HG02943 (cell line): ENCODE results near the gene TAT.
A peak's percentile ranks its signal among the peaks of the same experiment; 100 is the strongest.
"Not testable (repeated sequence)": the region's sequence is repeated elsewhere in the genome, so short reads cannot be mapped to it uniquely, and the experiment has no call there.

ENCODE experiments used
- ATAC-seq: cut with Tn5 transposase; IDR thresholded peaks from one replicate; pipeline ENCODE4 v1.9.1; 2021; ENCODE audit warnings: mild to moderate bottlenecking, low read depth, moderate library complexity; ENCODE audit not compliant: unreplicated experiment

Gene TAT

DNA sequence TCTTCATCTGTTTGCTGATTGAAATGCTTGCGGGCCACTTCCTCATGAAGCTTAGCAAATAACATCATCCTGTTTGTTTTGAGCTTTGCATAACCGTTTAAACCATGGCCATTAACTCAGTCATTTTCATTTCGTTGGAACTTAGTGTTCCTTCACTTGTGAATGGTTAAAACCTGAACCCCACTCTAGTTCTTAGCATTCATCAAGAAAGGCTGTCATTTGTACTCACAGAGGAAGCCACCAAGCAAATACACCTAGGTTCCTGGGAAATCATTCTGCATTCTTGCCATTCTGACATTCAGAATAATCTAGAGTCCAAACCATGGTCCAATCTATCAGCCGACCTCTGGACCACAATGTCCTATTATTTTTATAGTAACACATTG, 8.4 kb upstream of the TAT start:
- ATAC-seq = no peak

DNA sequence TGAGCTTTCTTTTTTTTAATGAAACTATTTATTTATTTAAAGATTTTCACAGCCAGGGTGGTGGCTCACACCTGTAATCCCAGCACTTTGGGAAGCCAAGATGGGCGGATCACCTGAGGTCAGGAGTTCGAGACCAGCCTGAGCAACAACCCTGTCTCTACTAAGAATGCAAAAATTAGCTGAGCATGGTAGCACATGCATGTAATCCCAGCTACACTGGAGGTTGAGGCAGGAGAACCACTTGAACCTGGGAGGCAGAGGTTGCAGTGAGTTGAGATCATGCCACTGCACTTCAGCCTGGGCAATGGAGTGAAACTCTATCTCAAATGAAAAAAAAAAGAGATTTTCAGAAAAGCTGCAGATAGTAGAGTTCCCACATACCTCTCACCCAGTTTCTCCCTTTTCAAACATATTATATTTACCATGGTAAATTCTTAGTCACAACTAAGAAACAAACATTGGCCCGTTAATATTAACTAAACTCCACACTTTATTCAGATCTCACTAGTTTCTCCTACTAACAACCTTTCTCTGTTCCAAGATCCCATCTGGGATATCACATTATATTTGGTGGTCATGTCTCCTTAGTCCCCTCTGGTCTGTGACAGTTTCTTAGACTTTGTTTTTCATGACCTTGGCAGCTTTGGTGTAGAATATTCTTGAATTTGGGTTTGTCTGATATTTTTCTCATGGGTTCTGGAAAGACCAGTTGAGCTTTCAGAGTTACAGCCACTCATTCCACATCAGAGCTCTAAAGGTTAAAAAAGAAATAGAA, 7.8 kb upstream of the TAT start:
- ATAC-seq = no peak

- not testable (repeated sequence) for ATAC-seq
These were observed 5.6 kb upstream of the TAT start for GRCh38 chr16:71582553-71582848.

DNA sequence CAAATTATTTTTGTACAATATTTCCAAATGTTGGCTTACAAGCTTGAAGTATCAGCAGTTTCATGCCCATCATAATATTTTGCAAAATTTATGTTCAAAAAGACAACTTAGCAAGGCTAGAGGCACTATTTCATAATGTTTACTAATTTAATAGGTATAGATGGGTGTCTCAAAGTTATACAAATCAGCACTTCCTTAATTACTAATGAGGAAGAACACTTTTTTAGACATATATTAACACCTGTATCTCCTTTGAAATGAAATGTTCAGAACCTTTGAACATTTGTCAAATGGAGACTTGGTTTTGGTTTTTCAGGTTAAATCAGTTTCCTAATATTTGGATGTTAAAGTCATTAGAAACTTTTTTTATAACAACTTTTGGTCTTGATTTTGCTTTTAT, 2.2 kb downstream of the TAT start:
- ATAC-seq = no peak

- no peak for ATAC-seq
These were observed 3.4 kb downstream of the TAT start for GRCh38 chr16:71573387-71574094.

DNA sequence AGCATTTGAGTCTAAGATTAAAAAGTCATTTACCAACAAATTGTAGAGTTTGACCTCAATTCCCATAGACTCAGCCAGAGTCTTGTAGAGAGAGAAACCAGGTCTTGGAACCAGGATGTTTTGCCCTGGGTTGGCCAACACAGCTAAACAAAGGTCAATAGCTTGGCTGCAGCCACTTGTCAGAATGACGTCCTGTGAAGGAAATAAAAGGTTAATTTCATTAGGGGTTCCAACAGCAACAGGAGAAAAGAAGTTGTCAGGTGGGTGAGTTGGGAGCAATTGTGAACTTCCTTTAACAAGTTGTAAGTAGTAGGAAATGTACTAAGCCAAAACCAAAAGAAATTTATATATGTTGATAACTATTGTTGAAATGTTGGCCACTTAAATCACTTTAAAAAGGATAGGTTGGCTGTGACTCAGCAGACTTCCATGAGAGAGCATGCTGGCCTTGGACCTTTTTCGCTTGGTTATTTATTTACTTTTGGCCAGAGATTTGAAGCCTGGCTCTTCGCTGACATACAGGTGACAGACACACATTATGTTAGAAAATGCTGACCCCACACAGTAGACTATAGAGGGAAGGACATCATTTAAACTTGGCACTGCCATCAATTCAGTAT, 4.3 kb downstream of the TAT start:
- no peak for ATAC-seq

DNA sequence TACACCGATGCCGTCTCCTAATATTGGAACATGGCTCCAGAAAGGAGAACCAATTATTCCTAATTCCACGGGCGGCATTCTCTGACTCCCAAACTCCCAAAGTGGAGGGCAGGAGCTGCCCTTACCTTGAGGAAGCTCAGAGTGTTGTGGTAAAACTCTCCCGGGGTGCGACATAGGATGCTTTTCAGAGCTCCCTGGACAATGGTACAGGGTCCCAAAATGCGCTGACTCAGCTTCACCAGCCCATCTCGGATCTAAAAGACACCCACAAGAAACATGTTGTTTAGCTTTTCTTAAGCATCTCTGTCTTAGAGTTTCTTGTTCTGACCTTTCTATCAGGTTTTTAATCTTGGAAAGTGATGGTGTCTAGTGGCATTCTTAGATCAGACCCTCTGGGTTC, 6.7 kb downstream of the TAT start:
- no peak for ATAC-seq

DNA sequence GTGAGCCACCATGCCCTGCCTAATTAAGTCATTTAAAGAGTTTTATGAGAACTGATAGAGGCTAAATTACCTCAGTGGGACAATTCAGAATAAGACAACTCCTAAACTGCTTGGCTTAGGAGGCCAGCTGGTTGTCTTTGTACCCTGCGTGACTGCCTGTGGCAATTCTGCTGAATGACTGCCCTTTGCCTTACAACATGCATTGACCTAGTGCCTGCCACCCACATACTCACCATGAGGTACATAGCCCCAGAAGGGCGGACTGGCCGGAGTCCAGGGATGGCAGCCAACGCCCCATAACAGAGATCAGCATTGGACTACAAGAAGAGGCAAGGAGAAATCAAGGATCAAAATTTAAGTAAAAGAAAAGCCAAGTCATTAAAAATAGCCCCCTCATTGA, 7.3 kb downstream of the TAT start:
- ATAC-seq = no peak

- ATAC-seq = no peak
These were observed 8.3 kb downstream of the TAT start for GRCh38 chr16:71568551-71568950.

DNA sequence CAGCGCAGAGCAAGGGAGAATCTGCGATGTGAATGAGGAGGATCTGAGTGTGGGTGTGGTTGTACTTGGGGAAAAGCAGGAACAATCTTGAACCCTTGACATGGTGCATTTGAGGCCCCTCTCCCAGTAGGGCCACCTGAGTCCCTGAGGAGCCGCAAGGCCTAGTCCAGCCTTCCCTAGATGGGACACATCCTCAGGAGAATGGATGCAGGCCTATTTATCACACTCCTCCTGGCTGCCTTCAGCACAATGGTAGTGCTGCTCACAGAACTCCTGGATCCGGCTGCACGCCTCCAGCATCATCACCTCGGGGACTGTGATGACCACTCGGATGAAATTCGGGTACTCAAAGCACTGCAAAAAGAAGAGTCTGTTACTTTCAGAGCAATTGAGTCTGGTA, 9.0 kb downstream of the TAT start:
- no peak for ATAC-seq

DNA sequence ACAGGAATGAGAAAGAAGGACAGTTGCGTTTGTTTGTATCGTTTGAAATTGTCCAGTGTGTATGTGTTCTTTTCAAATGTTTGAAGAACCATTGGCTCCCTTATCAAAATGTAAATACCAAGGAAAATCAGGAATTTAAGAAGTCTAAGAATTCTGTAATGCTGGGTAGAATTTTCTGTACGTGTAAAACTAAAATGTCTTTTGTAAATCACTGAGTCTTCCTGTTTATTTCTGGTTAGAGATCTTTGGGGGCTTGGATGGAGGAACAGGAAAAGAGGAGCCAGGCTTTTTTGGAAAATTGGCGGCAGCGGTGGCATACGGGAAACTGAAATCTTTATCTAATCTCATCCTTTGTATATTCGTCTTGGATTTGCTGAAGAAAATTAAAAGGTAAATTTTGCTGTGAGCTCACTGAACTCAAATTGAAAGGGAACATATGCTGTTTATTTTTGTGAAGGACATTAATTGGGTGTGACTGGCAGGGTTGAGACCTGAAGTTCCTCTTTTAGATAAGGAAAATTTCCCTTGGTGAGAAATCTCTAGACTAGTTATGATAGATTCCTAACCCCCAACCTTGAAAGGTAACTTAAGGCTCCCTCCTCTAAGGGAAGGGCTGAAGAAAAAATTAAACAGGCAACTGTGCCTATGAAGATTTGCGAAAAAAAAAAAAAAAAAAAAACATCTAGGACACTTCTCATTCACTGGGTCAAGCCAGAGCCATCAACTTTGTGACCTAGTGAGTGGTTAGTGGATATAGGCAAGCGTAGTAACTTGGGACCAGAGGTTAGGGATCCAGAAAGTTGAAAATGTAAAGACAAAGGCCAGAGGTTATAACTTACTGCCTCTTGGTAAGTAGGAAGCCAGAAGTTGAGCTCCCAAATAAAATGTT, 10.8 kb downstream of the TAT start:
- ATAC-seq = no peak

DNA sequence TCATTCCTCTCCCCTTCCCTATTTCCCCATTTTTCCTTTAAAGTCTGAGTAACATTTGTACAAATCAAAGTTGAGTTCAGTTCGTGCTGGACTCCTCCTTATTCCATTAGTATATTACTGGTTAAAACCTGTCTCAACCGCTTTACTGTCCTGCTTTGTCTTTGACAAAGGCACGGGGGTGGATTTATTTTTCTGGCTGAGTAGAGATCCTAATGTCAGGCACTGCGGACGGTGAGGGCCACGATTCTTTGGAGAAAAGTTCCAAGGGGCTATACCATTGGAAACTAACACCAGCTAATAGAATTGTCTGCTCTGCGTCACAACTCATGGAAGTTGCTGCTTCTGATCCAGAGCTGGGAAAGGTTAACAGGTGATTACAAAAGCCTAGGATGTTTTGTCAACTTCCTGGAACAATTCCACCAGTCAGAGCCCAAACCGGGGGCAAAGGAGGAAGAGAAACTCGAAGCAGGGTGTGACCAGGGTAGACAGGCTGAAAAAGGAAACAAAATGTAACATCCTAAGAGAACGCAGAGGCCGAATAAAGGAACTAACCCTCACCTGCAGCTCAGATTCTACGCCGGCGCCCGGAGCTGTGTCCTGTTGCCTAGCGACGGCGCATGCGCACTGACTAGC, 12.4 kb downstream of the TAT start:
- peak; percentile 4 for ATAC-seq

GRCh38 chr16:71562552-71562951, 14.3 kb downstream of the TAT start:
- ATAC-seq = no peak

GRCh38 chr16:71561886-71562285, 15.0 kb downstream of the TAT start:
- not testable (repeated sequence) for ATAC-seq

DNA sequence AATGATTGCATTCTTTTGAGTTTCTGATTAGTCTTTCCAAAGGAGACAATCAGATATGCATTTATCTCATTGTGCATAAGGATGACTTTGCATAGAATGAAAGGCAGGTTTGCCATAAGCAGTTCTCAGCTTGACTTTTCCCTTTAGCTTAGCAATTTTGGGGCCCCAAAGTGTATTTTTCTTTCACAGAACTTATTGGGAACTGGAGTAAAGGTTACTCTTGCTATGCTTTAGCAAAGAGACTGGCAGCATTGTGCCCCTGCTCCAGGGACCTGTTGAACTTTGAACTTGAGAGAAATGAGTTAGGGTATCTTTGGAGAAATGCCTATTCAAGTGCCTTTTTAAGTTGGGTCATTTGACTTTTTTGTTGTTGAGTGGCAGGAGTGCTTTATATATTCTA, 17.0 kb downstream of the TAT start:
- no peak for ATAC-seq

DNA sequence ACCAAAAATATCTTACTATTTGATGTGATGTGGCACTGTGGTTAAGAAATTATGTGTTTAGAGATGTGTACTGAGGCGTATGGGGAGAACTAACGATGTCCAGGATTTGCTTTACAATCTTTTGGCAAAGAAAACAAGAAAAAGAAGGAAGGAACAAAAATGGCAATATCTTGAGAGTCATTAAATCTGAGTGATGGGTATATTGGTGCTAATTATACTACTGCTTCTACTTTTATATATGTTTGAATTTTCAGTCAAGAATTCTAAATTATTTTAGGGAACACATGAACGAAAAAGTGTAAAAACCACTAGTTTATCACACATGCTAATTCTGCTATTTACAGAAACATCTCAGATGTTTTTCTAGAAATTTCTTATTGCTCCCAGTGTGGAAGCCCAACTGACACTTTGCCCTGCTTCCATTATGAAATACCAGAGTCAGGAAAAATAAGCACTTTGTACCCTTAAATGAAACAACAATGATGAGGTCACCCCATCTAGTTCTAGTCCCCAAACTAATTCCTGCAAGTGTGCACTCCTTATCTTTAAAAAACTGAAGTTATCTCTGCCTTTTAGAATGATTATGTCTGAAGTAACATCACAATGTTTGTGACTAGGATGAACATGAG, 18.8 kb downstream of the TAT start:
- no peak for ATAC-seq

- ATAC-seq = no peak
These were observed 19.6 kb downstream of the TAT start for GRCh38 chr16:71557299-71557698.

DNA sequence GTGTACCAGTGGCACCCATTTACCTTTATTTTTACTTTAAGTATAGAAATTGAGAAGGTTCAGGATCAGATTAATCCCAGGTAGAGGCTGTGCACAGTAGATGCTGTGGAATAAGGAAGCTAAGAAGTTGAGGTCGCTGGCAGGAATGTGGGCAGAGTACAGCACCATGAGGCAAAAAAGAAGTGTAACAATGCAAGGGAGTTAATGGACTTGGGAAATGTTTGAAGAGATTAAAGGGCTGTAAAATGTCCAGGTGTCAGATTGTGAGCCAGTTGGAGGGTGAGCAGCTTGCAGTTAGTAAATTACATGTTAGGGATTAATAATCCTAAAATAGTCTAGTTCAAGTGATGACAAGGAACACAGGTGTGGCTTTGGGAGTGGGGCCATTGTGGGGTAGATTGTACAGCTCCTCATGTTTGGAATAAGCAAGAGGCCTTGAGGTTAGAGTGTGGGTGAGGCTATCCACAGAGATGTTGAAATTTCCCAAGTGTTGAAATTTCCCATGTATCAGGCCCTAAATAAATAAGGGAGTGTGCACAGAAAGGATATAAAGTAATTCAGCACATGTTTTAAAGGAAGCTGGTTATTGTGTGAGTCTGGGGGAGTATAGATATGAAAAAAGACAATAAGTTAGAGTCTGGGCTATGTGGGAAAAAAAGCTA, 21.5 kb downstream of the TAT start:
- no peak for ATAC-seq

DNA sequence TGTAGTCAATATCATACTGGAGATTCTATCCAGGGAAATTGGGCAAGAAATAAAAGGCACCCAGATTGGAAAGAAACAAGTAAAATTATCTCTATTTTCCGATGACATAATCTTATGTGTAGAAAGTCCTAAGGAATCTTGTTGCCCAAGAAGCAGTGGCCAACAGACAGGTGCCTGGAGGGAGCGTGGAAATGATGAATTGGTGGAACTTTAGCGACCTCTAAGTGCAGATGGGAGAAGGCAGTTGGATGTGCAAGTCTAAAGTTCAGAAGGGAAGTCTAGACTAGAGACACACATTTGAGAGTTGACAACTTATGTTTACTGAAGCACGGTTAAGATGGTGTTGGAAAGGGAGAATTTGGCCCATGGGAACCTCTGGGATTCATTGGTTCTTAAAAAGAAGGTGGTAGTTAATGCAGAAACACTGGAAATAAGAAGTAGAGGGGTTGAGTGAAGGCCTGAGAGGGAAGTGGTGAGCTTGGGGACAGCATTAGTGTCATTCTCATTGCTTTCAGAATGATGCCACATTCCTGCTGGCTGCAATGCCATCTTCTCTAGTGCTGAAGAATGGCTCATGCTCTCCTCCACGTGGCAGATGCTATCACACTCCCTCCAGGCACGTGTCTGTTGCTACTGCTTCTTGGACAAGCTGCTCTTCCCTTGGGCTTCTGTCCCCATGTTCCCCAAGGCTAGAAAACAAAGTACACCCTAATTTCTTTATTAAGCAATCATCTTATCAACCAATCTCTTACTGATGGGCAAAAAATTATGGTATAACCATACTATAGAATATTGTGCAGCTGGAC, 24.0 kb downstream of the TAT start:
- ATAC-seq = no peak
